ENCODE measurements around the gene KRTAP10-12.
"Not testable (repeated sequence)": the region's sequence is repeated elsewhere in the genome, so short reads cannot be mapped to it uniquely, and the experiment has no call there.

KRTAP10-12 gene

GRCh38 chr21:44697172-44697810 lies at the start of gene KRTAP10-12:
Gene KRTAP10-12 (plus strand): TSS chr21:44697172. CDS start chr21:44697202, 30 bp downstream.
- DNase-seq = not testable (repeated sequence)

GRCh38 chr21:44647222-44647552 lies 49.8 kb upstream of the KRTAP10-12 start:
- no peak for DNase-seq

GRCh38 chr21:44648557-44649311 lies 48.2 kb upstream of the KRTAP10-12 start:
- no peak for DNase-seq

- DNase-seq = no peak
Observed at GRCh38 chr21:44649521-44650100, 47.4 kb upstream of the KRTAP10-12 start.

GRCh38 chr21:44650265-44650972 lies 46.6 kb upstream of the KRTAP10-12 start:
- no peak for DNase-seq

GRCh38 chr21:44650973-44651675 lies 45.8 kb upstream of the KRTAP10-12 start:
- no peak for DNase-seq

- no peak for DNase-seq
Observed at GRCh38 chr21:44653123-44653522, 43.8 kb upstream of the KRTAP10-12 start.

- DNase-seq = peak; percentile 62
Observed at GRCh38 chr21:44653656-44654575, 43.1 kb upstream of the KRTAP10-12 start.

- no peak for DNase-seq
Observed at GRCh38 chr21:44654576-44655175, 42.3 kb upstream of the KRTAP10-12 start, which contains the start of gene KRTAP12-4. Gene KRTAP12-4 (minus strand): TSS chr21:44654659. CDS start chr21:44654614, 45 bp downstream.

GRCh38 chr21:44656868-44657267 lies 40.1 kb upstream of the KRTAP10-12 start:
- no peak for DNase-seq

GRCh38 chr21:44657635-44658540 lies 39.1 kb upstream of the KRTAP10-12 start, which contains the start of gene KRTAP12-3:
Gene KRTAP12-3 (plus strand): TSS chr21:44657932. CDS start chr21:44657980, 48 bp downstream.
- peak; percentile 63 for DNase-seq

- DNase-seq = no peak
Observed at GRCh38 chr21:44658541-44658910, 38.4 kb upstream of the KRTAP10-12 start.

GRCh38 chr21:44658913-44659595 lies 37.9 kb upstream of the KRTAP10-12 start:
- DNase-seq = no peak

GRCh38 chr21:44661567-44661966 lies 35.4 kb upstream of the KRTAP10-12 start:
- not testable (repeated sequence) for DNase-seq

GRCh38 chr21:44664691-44665090 lies 32.3 kb upstream of the KRTAP10-12 start:
- no peak for DNase-seq

GRCh38 chr21:44666401-44667320 lies 30.3 kb upstream of the KRTAP10-12 start, which contains the start of gene KRTAP12-2:
Gene KRTAP12-2 (minus strand): TSS chr21:44666927. CDS start chr21:44666886, 41 bp downstream.
- no peak for DNase-seq

- no peak for DNase-seq
Observed at GRCh38 chr21:44667612-44668011, 29.4 kb upstream of the KRTAP10-12 start.
